HTERT RPE-1 (cell line): ENCODE measurements around the gene CFAP99.

ENCODE experiments used
- in situ Hi-C: fragments of 300-500 bp; cut with MboI; formaldehyde crosslinking; loops from 4 replicates; pipeline ENCODE4 v1.14.3; 2020; ENCODE audit warnings: low sequenced_read_pairs

The CFAP99 gene

GRCh38 chr4:2445130-2445529, 26.4 kb downstream of the CFAP99 start:
- in situ Hi-C loops = no loop called here

- in situ Hi-C loops = no loop called here
Measured at GRCh38 chr4:2445571-2445970, 26.8 kb downstream of the CFAP99 start.

GRCh38 chr4:2446656-2447564, 28.2 kb downstream of the CFAP99 start:
- in situ Hi-C loops = no loop called here

- in situ Hi-C loops = no loop called here
Measured at GRCh38 chr4:2448589-2448988, 29.8 kb downstream of the CFAP99 start.

- in situ Hi-C loops = no loop called here
Measured at GRCh38 chr4:2449051-2449450, 30.3 kb downstream of the CFAP99 start.

- in situ Hi-C loops = no loop called here
Measured at GRCh38 chr4:2449511-2450392, 31.0 kb downstream of the CFAP99 start.

GRCh38 chr4:2450394-2451035, 31.8 kb downstream of the CFAP99 start:
- in situ Hi-C loops = no loop called here

GRCh38 chr4:2451036-2451520, 32.3 kb downstream of the CFAP99 start:
- in situ Hi-C loops = no loop called here

- in situ Hi-C loops = no loop called here
Measured at GRCh38 chr4:2451821-2452785, 33.3 kb downstream of the CFAP99 start.

- in situ Hi-C loops = no loop called here
Measured at GRCh38 chr4:2457481-2458295, 38.9 kb downstream of the CFAP99 start.

- in situ Hi-C loops = no loop called here
Measured at GRCh38 chr4:2458546-2459491, 40.1 kb downstream of the CFAP99 start.

- in situ Hi-C loops = no loop called here
Measured at GRCh38 chr4:2459589-2460349, 41.0 kb downstream of the CFAP99 start.

GRCh38 chr4:2461246-2461960, 42.6 kb downstream of the CFAP99 start:
- in situ Hi-C loops = no loop called here

GRCh38 chr4:2462218-2462991, 43.6 kb downstream of the CFAP99 start:
- in situ Hi-C loops = no loop called here

- in situ Hi-C loops = no loop called here
Measured at GRCh38 chr4:2462992-2463762, 44.4 kb downstream of the CFAP99 start.
